ENCODE measurements around the gene CGNL1. TPM values are rescaled to one million over a fixed set of nuclear protein-coding genes. Genes with fewer than 3 reads are reported as not detected.
A peak's percentile ranks its signal among the peaks of the same experiment; 100 is the strongest.

Gene CGNL1
- total RNA-seq, 2 donors from 2014 or later = 11.8 to 33.5 TPM

- Histone ChIP-seq H3K9me3 (no peaks in the 10 kb centered on the region), H3K27me3 (replicated peaks; ENCODE audit: insufficient read depth) (no peaks in the 10 kb centered on the region), H3K4me1 (ENCODE audit: control insufficient read depth in 1 of 2, low read depth in 2 of 2) (peaks cover 10 to 25% of the 10 kb centered on the region in 2 donors), H3K27ac (peak overlapping the region in 1 of 2 donors; percentile 4), H3K4me3 (no peak overlapping the region), H3K36me3 (no peaks in the 10 kb centered on the region)
- TF ChIP-seq, protein P1, sequence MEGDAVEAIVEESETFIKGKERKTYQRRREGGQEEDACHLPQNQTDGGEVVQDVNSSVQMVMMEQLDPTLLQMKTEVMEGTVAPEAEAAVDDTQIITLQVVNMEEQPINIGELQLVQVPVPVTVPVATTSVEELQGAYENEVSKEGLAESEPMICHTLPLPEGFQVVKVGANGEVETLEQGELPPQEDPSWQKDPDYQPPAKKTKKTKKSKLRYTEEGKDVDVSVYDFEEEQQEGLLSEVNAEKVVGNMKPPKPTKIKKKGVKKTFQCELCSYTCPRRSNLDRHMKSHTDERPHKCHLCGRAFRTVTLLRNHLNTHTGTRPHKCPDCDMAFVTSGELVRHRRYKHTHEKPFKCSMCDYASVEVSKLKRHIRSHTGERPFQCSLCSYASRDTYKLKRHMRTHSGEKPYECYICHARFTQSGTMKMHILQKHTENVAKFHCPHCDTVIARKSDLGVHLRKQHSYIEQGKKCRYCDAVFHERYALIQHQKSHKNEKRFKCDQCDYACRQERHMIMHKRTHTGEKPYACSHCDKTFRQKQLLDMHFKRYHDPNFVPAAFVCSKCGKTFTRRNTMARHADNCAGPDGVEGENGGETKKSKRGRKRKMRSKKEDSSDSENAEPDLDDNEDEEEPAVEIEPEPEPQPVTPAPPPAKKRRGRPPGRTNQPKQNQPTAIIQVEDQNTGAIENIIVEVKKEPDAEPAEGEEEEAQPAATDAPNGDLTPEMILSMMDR (IDR thresholded peaks at IDR 0.05) = no peak
- ATAC-seq (ENCODE audit: insufficient number of reproducible peaks, low FRiP score, low read depth) (no peak), DNase-seq (ENCODE audit: low spot score) (no peak)
Measured at GRCh38 chr15:57495041-57495440, 118.7 kb downstream of the CGNL1 start.

GRCh38 chr15:57495554-57496165 lies 119.4 kb downstream of the CGNL1 start:
- no peaks in the 10 kb centered on the region for H3K9me3 ChIP-seq
- H3K4me1 ChIP-seq (ENCODE audit: control insufficient read depth in 1 of 2, low read depth in 2 of 2) = peaks cover 10 to 32% of the 10 kb centered on the region in 2 donors
- no peaks in the 10 kb centered on the region for H3K36me3 ChIP-seq
- no peaks in the 10 kb centered on the region for H3K27me3 ChIP-seq (replicated peaks; ENCODE audit: insufficient read depth)
- DNase-seq (ENCODE audit: low spot score) (no peak), ATAC-seq (ENCODE audit: insufficient number of reproducible peaks, low FRiP score, low read depth) (no peak)
- H3K27ac ChIP-seq = no peak overlapping the region
- TF ChIP-seq, protein P1 (IDR thresholded peaks at IDR 0.05) = no peak
- no peak overlapping the region for H3K4me3 ChIP-seq

- DNase-seq (ENCODE audit: low spot score) = no peak
- H3K27ac ChIP-seq = no peak overlapping the region
- H3K27me3 ChIP-seq (replicated peaks; ENCODE audit: insufficient read depth) = no peaks in the 10 kb centered on the region
- TF ChIP-seq, protein P1 (IDR thresholded peaks at IDR 0.05) = no peak
- no peak for ATAC-seq (ENCODE audit: insufficient number of reproducible peaks, low FRiP score, low read depth)
- no peaks in the 10 kb centered on the region for H3K36me3 ChIP-seq
- H3K9me3 ChIP-seq = no peaks in the 10 kb centered on the region
- H3K4me1 ChIP-seq (ENCODE audit: control insufficient read depth in 1 of 2, low read depth in 2 of 2) = peaks cover 10 to 41% of the 10 kb centered on the region in 2 donors
- H3K4me3 ChIP-seq = no peak overlapping the region
Measured at GRCh38 chr15:57496594-57496945, 120.3 kb downstream of the CGNL1 start.

DNA sequence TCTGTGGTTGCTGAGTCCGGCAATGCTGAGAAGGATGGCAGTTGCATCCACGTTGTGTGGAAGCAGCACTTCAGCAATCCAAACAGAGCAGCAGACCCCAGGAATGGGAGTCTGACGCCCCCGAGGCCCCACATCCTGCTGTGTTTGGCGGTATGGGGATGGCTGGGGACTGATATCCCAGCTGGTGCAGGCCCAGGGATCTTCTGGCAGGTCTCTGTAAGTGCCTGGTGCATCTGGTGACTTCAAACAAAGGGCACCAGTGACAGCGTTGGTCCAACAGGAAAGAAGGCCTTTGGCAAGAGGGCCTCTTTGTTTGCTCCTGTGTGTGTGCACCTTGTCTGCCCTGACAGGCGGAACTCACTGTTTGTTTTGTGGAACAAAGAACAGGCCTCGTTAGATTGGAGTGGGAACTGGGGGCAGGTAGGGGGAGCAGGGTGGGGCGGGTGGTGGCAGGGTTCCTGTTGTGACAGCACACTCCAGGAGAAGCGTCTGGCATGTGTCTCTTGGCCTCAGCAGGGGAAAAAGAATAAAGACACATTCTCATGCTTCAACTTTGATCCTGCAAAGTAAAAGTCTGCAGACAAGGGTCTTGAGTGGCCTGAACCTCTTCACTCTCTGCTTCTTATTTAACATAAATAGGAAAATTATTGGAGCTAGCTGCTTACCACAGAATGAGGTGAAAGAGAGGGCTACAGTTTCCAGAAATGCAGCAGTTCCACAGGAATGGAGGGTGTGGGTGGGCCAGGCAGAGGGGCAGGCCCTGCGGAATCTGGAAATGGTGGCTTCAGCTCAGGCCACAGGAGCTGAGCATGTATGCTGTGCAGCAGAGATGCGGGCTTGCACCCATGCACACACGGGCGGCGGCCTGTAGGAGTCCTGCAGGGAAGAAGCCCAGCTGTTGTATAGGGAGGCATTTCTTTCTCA lies 120.9 kb downstream of the CGNL1 start:
- no peak overlapping the region for H3K27ac ChIP-seq
- no peak overlapping the region for H3K4me3 ChIP-seq
- TF ChIP-seq, protein P1 (IDR thresholded peaks at IDR 0.05) = no peak
- H3K4me1 ChIP-seq (ENCODE audit: control insufficient read depth in 1 of 2, low read depth in 2 of 2) = peaks cover 10 to 43% of the 10 kb centered on the region in 2 donors
- no peaks in the 10 kb centered on the region for H3K27me3 ChIP-seq (replicated peaks; ENCODE audit: insufficient read depth)
- no peaks in the 10 kb centered on the region for H3K36me3 ChIP-seq
- DNase-seq (ENCODE audit: low spot score) (no peak), ATAC-seq (ENCODE audit: insufficient number of reproducible peaks, low FRiP score, low read depth) (no peak)
- H3K9me3 ChIP-seq = no peaks in the 10 kb centered on the region

- no peaks in the 10 kb centered on the region for H3K36me3 ChIP-seq
- H3K27me3 ChIP-seq (replicated peaks; ENCODE audit: insufficient read depth) = no peaks in the 10 kb centered on the region
- no peak for DNase-seq (ENCODE audit: low spot score)
- H3K27ac ChIP-seq = peak overlapping the region in 1 of 2 donors; percentile 25
- ATAC-seq (ENCODE audit: insufficient number of reproducible peaks, low FRiP score, low read depth) = no peak
- TF ChIP-seq, protein P1 (IDR thresholded peaks at IDR 0.05) = no peak
- no peak overlapping the region for H3K4me3 ChIP-seq
- H3K4me1 ChIP-seq (ENCODE audit: control insufficient read depth in 1 of 2, low read depth in 2 of 2) = peaks cover 5 to 38% of the 10 kb centered on the region in 2 donors
- H3K9me3 ChIP-seq = no peaks in the 10 kb centered on the region
Measured at GRCh38 chr15:57500256-57500655, 124.0 kb downstream of the CGNL1 start.
